GM19240 (cell line): ENCODE results near the gene GRIN1.

Experiments used
- DNase-seq: peaks from one replicate; pipeline ENCODE4 v3.0.0; 2011; ENCODE audit warnings: low spot score; ENCODE audit not compliant: insufficient read length

The GRIN1 gene

DNA sequence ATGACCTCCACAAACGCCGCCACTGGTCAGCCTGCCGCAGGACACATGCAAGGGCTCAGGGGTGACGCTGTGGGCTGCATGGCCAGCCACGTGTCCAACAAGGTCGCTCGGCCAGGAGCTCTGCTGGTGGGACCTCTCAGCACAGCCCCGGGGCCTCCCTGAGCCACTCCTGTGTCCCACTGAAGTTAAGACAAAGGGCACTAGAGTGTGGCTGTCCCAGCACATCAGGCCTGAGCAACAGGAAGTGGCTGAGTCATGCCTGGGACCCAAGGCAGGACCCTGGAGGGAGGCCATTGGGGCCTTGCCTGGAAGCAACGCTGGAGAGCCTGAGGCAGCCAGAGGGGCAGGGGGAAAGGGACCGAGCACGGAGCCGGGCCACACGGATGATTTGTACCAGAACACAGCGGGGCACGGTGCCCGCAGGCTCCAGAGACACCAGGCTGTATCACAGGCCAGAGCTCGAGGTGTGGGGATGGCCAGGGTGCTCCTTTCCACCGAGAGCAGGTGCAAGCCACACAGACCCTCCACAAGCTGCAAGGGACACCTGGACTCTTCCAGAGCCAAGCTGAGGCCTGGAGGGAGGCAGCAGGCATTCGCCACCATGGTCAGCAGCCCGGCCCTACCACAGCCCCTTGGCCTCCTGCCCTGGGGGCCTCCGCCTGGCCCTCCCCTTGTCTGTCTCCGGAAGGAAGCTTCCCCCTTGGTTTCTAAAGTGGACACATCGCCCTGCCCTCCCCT is 39.4 kb downstream of the GRIN1 start:
- DNase-seq, result no peak

DNA sequence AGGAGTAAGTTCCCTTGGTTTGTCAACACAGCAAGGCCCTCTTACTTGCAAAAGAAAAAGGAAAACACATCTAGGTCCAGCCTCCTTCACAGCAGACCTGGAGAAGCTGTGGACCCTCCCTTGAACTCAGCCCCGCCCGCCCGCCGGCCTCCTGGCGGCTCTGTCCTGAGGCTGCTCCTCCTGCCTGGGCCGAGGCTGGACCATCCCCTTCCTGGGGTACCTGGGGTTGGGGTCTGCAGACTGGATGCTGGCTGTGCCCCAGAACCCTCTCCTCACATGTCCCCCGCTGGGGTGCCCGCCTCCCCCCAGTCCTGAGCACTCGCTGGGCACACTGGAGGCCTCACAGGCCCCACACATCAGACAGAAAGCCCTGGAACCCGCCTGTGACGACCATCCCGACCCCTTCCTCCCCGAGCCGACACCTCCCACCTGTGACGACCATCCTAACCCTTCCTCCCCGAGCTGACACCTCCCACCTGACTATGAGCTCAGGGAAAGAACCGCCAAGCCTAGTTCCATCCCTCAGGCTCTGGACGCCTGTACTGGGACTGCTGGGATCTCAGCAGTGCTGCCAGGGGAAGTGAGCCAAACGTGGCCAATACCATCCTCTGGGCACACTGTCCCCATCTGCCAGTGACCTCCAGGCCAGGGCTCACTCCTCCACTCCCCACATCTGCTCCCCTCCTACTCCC is 40.1 kb downstream of the GRIN1 start:
- no peak for DNase-seq

DNA sequence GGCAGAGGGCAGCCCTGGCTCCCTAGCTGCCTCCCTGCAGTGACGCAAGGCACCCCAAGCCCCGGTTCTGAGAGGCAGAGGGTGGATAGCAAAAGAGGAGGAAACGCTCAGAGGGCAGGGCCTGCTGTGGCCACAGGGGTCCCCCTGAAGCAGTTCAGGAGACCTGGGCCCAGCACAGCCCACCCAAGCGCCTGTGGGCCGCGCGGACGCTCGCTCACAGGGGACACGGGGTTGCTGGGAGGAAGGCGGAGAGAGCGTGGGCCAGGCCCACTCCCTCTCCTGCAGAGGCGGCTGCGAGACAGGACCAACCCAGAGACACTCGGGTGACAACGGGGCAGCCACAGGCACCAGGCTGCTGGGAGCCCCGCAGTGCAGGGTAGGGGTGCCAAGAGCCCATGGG is 40.8 kb downstream of the GRIN1 start:
- DNase-seq, result no peak

DNA sequence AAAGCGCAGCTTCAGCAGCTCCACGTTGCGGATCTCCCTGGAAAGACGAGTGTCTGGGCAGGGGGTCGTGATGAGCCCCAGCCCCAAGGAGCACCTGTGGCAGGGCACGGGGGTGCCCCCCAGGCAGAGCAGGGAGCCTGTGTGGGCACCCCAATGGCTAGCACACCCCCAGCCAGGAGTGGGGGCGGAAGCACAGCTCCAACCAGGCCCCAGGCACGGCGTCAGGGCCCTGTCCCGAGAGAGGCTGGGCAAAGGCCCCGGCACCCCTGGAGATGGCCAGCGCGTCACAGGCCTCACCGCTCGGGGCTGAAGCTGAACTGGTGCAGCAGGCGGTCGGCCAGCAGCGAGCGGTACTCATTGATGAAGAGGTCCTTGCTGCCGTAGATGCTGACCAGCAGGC is 41.5 kb downstream of the GRIN1 start:
- no peak for DNase-seq

DNA sequence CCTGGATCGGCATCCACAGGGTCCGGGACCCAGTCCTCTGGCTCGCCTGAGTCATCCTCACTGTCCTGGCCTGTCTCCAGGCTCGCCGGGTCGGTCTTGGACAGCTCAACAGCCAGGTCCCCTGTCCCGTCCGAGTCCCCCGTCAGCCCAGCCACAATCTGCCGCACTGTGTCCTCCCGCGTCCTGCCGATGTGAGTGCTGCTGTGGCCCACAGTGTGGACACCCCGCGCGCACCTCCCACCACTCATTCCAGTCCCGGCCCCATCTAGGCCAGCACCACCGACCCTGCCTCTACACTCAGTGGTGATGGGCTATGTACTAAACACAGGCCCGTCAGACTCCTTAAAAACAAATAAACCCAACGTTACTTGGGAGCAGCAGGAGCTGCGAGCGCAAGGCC is 42.7 kb downstream of the GRIN1 start:
- no peak for DNase-seq

DNA sequence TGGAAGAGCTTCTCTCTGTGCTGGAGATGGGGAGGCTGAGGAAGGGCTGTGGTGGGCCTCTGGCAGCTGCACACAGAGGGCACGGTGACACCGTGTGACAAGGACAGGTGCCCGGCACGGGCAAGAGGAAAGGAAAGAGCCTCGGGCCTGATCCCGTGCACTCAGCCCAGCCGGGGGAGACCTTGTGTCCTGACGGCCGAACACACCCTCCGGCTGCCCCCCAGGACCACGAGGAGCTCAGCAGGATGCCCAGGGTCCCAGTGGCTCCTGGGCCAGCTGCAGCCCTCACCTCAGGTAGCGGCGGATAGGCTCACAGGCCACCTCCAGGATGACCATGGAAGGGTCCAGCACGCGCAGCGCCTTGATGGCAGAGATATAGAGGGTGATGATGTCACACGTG is 43.9 kb downstream of the GRIN1 start:
- no peak for DNase-seq

DNA sequence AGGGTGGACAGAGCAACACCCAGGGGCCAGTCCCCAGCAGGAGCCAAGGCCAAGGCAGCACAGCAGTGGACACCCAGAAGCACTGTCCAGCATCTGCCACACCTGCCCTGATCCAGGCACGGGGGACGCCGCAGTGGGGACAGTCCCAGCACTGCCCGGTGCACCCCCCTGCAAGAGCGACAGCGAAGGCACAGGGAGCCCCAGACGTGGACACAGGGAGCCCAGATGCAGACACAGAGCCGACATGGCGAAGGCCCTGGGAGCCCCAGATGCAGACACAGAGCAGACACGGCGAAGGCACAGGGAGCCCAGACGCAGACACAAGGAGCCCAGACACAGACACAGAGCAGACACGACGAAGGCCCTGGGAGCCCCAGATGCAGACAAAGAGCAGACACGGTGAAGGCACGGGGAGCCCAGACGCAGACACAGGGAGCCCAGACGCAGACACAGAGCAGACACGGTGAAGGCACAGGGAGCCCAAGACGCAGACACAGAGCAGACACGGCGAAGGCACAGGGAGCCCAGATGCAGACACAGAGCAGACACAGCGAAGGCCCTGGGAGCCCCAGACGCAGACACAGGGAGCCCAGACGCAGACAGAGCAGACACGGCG is 45.1 kb downstream of the GRIN1 start:
- DNase-seq, result no peak

DNA sequence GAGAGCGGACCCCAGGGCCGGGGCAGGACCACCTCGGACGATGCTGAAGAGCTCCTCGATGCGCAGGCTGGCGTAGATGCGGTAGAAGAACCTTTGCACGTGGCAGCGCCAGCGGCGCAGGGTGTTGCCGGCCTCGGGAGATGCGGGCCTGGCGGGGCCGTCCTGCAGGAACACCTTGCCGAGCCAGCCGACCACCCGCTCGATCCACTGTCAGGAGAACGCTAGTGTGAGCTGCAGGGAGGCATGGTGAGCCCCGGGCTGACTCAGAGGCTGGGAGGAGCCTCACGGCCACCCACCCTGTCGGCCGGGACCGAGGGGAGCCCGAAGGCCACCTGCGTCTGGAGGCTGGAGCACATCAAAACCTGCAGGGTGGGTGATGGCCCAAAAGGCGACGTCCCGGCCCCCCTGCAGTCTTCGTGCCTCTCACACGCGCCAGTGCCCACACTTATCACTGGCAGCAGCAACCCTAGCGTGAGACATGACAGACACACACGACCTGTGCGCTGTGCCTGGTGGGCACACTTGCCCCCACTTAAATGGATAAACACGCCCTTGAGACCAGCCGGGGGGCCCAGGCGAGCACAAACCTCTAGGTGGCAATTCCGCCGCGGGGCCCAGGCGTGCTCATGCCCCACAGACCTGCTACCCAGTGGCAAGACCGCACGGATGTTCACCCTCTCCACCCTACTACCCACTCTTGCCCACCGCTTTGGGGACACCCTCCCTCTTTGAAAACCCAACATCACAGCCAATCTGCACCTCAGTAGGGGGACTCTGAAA is 46.1 kb downstream of the GRIN1 start:
- no peak for DNase-seq

DNA sequence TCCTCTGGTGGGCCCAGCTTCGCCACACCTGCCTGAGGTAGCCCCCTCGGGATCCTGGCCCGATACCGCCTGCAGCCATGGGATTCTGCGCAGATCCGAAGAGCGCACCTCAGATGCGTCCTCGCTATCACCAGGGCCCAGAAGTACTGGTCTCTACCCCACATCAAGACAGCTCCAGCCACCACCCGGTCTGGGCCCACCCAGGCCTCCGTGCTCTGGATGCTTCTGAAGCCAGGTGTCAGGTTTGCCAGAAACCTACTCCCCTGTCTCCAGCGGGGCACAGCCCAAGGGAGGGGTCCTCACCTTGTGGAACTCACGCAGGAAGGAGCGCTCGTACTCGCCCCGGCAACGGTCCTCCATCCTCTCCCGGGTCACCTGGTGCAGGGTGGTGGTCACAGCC is 47.0 kb downstream of the GRIN1 start:
- no peak for DNase-seq

DNA sequence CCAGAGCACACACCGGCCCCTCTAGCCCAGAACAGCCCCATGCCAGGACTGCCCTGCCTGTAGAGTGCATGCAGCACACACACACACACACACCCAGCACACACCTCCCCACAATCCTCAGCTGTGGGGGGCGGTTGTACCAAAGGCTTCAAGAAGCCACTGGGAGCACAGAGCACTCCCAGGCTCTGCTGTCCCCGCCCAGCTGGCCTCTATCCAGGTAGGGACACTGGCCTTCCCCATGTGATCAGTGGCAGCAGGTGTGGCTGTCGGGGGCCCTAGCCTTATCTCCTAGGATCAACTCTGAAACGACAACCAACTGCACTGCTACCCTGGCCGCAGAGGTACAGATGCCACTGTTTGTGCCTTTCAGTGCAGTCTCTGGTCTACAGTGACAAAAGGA is 47.4 kb downstream of the GRIN1 start:
- DNase-seq, result no peak

DNA sequence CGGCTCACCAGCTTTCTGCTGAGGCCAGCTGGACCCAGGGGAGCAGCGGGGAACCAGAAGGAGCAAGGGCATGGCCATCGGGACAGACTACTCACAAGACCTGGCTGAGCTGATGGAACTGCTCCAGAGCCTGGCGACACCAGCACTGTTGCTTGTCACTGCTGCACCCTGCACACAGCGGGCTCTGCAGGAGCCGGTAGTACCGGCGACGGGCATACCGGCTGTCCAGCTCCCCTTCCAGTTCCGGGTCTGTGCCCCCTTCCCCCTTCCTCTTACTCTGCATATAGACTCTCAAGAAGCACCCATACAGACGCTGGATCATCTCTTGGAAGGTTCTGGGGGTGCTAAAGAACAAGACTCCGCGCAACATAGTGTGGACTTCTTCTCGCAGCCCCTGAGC is 48.4 kb downstream of the GRIN1 start:
- no peak for DNase-seq

DNA sequence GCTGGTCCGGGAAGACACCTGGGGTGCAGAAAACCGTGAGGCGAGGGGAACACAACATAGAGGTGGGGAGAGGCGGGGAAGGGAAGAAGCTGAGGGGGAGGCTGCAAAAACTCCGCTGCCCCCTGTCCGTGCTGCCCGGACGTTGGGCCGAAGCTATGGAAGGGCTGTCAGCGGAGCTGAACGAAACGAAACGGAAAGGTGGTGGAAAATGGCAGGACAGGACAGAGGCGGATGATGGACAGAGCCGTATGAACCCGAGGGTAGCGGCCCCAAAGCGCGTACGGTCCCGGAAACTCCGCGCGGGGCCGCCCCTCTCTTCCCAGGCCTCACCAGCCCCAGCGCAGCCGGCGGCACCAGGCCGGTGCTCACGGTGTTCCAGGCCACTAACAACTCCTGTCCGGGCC is 49.1 kb downstream of the GRIN1 start:
- DNase-seq, result no peak

DNA sequence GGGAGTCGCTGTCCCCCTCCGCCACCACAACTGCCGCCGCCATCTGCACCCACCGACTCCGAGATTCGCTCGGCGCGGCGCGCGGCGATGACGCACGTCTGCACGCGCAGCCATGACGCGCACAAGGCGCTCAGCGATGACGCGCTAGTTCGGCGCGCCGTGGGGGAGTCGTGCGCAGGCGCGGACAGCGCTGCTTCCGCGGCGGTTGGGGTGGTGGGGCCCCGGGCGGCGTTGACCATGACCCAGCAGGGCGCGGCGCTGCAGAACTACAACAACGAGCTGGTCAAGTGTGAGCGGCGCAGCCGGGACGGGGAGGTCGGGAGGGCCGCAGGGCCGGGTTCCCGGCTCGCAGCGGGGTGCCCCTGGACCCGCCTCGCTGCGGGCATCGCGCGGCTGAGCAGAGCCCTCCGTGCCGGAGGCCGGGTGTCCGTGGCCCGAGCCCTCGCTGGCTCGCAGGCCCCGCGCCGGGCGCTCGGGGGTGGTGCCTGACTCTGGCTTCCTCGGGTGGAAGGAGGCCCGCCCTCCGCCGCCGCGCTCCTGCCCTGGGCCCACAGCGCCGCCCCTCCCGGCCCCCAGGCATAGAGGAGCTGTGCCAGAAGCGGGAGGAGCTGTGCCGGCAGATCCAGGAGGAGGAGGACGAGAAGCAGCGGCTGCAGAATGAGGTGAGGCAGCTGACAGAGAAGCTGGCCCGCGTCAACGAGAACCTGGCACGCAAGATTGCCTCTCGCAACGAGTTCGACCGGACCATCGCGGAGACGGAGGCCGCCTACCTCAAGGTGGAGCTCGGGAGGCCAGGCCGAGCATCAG is 49.7 kb downstream of the GRIN1 start, which contains the start of the genes ANAPC2 and SSNA1:
Gene ANAPC2, minus strand, starts transcription at position 71 of the 807 bp plus-strand sequence. Its CDS starts 28 bp downstream, at position 43.
Gene SSNA1, plus strand, starts transcription at position 187 of the 807 bp plus-strand sequence. Its CDS starts 51 bp downstream, at position 238.
- peak; percentile 91 for DNase-seq

DNA sequence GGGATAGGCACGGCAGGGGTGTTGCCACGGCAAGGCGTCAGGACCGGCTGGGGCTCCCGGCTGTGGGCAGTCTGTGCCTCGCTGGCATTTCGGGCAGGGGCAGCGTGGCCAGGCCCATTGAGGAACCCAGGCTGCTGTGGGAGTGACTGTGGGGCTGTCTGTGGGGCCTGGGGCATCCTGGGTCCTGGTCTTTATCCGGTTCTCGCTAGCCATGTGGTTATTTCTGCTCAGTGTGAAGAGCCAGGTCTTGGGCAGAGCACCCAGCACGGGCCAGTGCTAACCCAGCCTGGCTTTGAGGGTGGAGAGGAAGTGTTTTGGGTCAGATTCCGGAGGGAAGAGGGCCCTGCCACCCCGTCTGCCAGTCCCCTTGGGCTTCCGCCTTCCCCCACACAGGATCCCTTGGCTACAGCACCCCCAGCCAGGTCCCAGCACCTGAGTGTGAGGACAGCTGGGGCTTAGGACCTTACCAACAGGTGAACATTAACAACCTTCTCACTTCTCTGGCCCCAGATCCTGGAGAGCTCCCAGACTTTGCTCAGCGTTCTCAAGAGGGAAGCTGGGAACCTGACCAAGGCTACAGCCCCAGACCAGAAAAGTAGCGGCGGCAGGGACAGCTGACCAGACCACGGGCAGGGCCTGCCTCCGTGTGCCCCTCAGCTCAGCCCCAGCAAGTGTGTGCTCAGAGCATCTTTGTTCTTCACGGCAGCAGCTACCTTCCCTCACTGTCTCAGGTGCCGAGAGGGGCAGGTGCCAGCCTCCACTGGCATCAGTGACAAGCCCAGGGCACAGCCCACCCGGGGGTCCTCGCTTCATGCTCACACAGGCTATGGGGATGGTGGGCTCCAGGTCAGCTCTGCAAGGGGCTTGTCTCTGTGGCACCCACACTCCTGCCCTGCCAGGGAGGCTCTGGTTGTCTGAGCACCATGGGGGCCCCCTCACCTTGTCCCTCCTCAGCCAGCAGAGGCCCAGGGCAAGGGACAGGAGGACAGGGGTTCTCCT is 50.6 kb downstream of the GRIN1 start:
- no peak for DNase-seq

DNA sequence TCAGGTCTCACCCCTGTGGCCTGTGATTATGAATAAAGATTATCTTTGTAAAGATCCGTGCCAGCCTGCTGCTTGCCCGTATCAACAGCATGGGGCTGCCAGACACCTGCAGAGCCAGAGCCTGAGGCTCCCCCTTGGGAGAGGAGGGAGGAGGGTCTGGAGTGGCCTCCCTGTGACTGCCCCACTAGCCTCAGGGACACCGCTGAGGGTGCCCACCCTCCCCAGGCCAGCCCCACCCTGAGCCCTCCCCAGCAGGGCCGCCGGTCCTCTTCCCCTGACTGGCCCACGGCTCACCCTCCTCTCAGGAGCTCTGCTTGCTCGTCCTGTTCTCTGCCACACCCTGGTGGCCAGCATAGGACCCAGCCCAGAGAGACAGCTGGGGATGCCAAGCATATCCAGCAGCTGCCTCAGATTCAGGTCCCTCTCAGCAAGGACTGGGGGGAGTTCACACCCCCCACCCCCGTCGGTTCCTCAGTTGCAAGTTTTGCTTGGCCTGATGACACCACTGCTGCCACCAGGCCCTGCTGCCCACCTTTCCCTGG is 51.4 kb downstream of the GRIN1 start:
- no peak for DNase-seq

DNA sequence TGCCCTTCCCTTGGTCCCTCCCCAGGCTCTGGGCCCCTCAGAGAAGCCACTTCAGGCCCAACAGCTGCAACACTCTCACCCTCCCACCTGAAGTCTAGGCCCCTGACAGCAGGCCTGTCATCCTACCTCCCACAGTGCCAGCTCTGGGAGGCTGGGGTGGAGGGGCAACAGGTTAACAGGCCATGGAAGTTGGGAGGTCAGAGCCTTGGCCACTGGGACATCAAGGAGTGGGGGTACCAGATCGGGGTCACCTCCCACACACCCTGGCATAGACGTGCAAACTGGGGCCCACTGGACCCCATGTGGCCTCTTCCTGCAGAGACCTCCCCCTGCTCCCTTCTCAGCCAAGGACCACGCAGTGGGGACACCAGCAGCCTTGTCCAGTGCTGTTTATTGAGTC is 52.3 kb downstream of the GRIN1 start:
- no peak for DNase-seq

DNA sequence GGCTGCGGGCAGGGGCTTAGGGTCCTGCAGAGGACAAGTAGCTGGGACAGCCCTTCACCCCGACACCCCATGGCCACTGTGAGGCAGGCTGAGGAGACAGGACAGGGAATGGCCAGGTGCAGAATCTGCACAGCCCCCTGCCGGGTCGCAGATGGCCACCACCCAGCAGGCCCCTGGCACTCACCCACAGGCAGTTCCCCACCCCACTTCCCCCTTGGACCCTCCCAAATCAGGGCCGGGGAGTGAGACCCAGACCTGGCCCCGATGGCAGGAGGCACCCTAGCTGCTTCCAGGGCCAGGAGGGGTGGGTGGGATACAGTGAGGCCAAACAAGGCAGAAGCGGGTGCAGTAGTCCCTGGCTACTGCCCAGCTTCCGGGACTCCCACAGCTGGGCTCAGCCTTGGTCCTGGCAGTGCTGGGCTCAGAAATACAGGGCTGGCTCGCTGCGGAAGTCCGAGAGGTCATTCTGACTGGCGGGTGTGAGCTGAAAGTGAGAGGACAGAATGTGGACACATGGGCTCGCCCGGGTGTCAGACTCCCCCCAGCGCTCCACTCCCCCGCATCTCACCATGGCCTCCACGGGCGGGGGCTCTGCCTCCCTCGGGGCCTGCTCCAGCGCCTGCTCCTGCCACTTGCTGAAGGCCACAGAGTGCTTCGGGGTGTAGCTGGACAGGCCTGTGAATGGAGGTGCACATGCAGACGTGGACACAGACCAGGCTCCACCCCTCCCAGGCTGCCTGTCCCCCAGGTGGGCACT is 52.9 kb downstream of the GRIN1 start:
- DNase-seq, result no peak

DNA sequence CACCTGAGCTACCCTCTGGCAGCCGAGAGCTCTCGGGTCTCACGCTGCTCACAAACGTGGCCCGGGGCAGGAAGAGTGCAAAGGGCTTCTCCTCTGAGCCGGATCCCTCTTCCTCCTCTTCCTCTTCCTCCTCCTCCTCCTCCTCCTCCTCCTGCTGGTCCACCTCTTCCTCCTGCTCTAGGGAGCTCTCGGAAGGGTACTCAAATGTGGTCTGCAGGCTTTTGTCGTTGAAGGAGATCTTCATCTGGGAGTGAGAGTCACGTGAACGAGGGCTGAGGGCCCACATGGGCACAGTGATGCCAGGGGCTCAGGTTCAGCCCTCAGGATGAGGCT is 53.5 kb downstream of the GRIN1 start:
- no peak for DNase-seq

DNA sequence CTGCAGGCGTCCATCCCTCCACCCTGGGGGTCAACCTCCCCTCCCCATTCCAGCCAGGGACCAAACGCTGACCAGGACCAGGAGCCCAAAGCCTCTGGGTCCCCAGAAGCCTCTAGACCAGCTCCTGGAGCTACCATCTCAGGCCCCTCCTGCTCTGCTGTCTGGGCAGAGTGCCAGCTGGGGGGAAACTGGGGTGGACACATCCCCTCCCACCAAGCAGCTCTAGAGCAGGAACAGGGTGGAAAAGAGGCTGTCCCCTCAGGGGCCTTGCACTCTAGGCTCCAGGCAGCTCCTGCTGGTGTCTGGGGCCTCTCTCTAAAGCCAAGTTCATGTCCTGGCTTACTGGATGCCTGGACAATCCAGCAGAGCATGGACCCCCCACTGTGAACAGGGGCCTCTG is 53.9 kb downstream of the GRIN1 start:
- DNase-seq, result no peak
